H1 (cell line): ENCODE measurements around the gene FGF14. TPM values are rescaled to one million over a fixed set of nuclear protein-coding genes. Genes with fewer than 3 reads are reported as not detected.

Source experiments
- CTCF ChIA-PET: fragments of 300-600 bp; sonication (Branson Sonifier 250); formaldehyde crosslinking; loops from one replicate; lab custom pipeline; 2021; ENCODE audit not compliant: partially characterized antibody; lab: Charles Lee
- POLR2A ChIA-PET: fragments of 300-600 bp; sonication (Branson Sonifier 250); formaldehyde crosslinking; loops from one replicate; lab custom pipeline; 2021; ENCODE audit warnings: inconsistent platforms; ENCODE audit not compliant: partially characterized antibody; lab: Charles Lee
- DNase-seq, 2 experiments: peaks; one replicate each; pipeline versions ENCODE4 v3.0.0 to v3.0.0-alpha.2; 2010 to 2022; ENCODE audit warnings: low spot score in 2 of 2, low read depth in 1 of 2, mixed read lengths in 1 of 2
- FAIRE-seq: peaks from 2 replicates; lab custom pipeline; 2011; peaks lifted over from hg19 to GRCh38; lab: Jason Lieb, UNC
- H2AFZ ChIP-seq: 2 replicates; pipeline ENCODE4 v1.8.1; 2012; ENCODE audit warnings: low read length, inconsistent platforms
- H2AK5ac ChIP-seq: 2 replicates; pipeline ENCODE4 v1.6.1; 2013; ENCODE audit warnings: low read depth, low read length
- H2BK120ac ChIP-seq: replicated peaks from 2 replicates; pipeline ENCODE3; 2013; ENCODE audit warnings: low read depth, low read length, inconsistent platforms
- H2BK12ac ChIP-seq: 2 replicates; pipeline ENCODE4 v1.6.1; 2013; ENCODE audit warnings: low read depth, low read length
- H2BK15ac ChIP-seq: 2 replicates; pipeline ENCODE4 v1.6.1; 2013; ENCODE audit warnings: low read length
- H2BK20ac ChIP-seq: 2 replicates; pipeline ENCODE4 v1.6.1; 2013; ENCODE audit warnings: low read length
- H2BK5ac ChIP-seq: 2 replicates; pipeline ENCODE4 v1.6.1; 2013; ENCODE audit warnings: low read depth, low read length
- H3K14ac ChIP-seq: 2 replicates; pipeline ENCODE4 v1.6.1; 2013; ENCODE audit warnings: inconsistent platforms; ENCODE audit not compliant: insufficient read length
- H3K18ac ChIP-seq: 2 replicates; pipeline ENCODE4 v1.6.1; 2013; ENCODE audit warnings: low read length; ENCODE audit errors: extremely low read depth
- H3K23ac ChIP-seq: 2 replicates; pipeline ENCODE4 v1.6.1; 2013; ENCODE audit warnings: inconsistent platforms; ENCODE audit not compliant: insufficient read length
- H3K23me2 ChIP-seq: 2 replicates; pipeline ENCODE4 v1.6.1; 2013; ENCODE audit warnings: low read depth, low read length
- H3K27ac ChIP-seq: 2 replicates; pipeline ENCODE4 v1.6.1; 2011; ENCODE audit warnings: low read depth, low read length, inconsistent platforms
- H3K27me3 ChIP-seq, 4 experiments: replicated peaks in 1 of 4; 1 replicate in 1 of 4; 2 replicates in 3 of 4; pipeline versions ENCODE4 v1.6.1 to v1.8.1; 2011 to 2013; ENCODE audit warnings: low read length in 3 of 4, mild to moderate bottlenecking in 3 of 4, inconsistent platforms in 2 of 4, mixed read lengths in 2 of 4, moderate library complexity in 1 of 4; ENCODE audit not compliant: control insufficient read depth in 3 of 4, insufficient read depth in 3 of 4; ENCODE audit errors: extremely low read depth in 1 of 4
- H3K36me3 ChIP-seq, 4 experiments: 2 replicates each; pipeline versions ENCODE4 v1.6.1 to v1.8.1; 2011 to 2013; ENCODE audit warnings: mild to moderate bottlenecking in 4 of 4, low read length in 3 of 4, moderate library complexity in 2 of 4, control low read depth in 1 of 4, inconsistent platforms in 1 of 4; ENCODE audit not compliant: insufficient read depth in 4 of 4, control insufficient read depth in 2 of 4
- H3K4ac ChIP-seq: replicated peaks from 2 replicates; pipeline ENCODE3; 2013; ENCODE audit warnings: low read length, low read depth, mixed read lengths, inconsistent platforms; ENCODE audit not compliant: insufficient read length
- H3K4me1 ChIP-seq, 4 experiments: replicated peaks in 1 of 4; 1 replicate in 1 of 4; 2 replicates in 3 of 4; pipeline versions ENCODE4 v1.6.1 to v1.8.1; 2011 to 2013; ENCODE audit warnings: low read length in 3 of 4, inconsistent platforms in 2 of 4, mixed read lengths in 1 of 4; ENCODE audit not compliant: insufficient read depth in 4 of 4, control insufficient read depth in 3 of 4
- H3K4me2 ChIP-seq, 2 experiments: 2 replicates each; pipeline versions ENCODE4 v1.6.1 to v1.8.1; 2011 to 2013; ENCODE audit warnings: low read depth in 2 of 2, low read length in 2 of 2, control low read depth in 1 of 2, inconsistent platforms in 1 of 2, mild to moderate bottlenecking in 1 of 2; ENCODE audit not compliant: insufficient read depth in 1 of 2
- H3K4me3 ChIP-seq, 4 experiments: fragments of 200-600, 300-600 bp in 1 of 4; sonication (generic), shearing (Covaris generic), sonication (Bioruptor Twin) in 1 of 4; 2 replicates each; pipeline versions ENCODE4 v1.5.1 to v1.8.1; 2011 to 2016; ENCODE audit warnings: low read length in 4 of 4, low read depth in 3 of 4, control low read depth in 2 of 4, inconsistent platforms in 2 of 4, mild to moderate bottlenecking in 2 of 4, mixed read lengths in 1 of 4, moderate library complexity in 1 of 4; ENCODE audit not compliant: insufficient read depth in 2 of 4; ENCODE audit errors: extremely low read depth in 1 of 4
- H3K56ac ChIP-seq: replicated peaks from 2 replicates; pipeline ENCODE3; 2013; ENCODE audit warnings: low read depth, mild to moderate bottlenecking, mixed read lengths, low read length, inconsistent platforms; ENCODE audit not compliant: insufficient read length
- H3K79me1 ChIP-seq: 2 replicates; pipeline ENCODE4 v1.6.1; 2013; ENCODE audit warnings: low read depth, low read length, control low read depth
- H3K79me2 ChIP-seq, 2 experiments: 2 replicates each; pipeline versions ENCODE4 v1.6.1 to v1.8.1; 2012 to 2013; ENCODE audit warnings: low read length in 2 of 2, mild to moderate bottlenecking in 2 of 2, inconsistent platforms in 1 of 2; ENCODE audit not compliant: insufficient read depth in 2 of 2, control insufficient read depth in 1 of 2
- H3K9ac ChIP-seq, 4 experiments: replicated peaks in 1 of 4; 1 replicate in 1 of 4; 2 replicates in 3 of 4; pipeline versions ENCODE4 v1.6.1 to v1.8.1; 2011 to 2013; ENCODE audit warnings: low read depth in 3 of 4, low read length in 3 of 4, control low read depth in 2 of 4, mild to moderate bottlenecking in 2 of 4, moderate library complexity in 2 of 4, inconsistent platforms in 1 of 4; ENCODE audit errors: extremely low read depth in 1 of 4
- H3K9me3 ChIP-seq, 2 experiments: 2 replicates each; pipeline versions ENCODE4 v1.6.1 to v1.8.1; 2012 to 2013; ENCODE audit warnings: mild to moderate bottlenecking in 2 of 2, moderate library complexity in 2 of 2, control low read depth in 1 of 2, inconsistent platforms in 1 of 2, low read depth in 1 of 2, low read length in 1 of 2, mixed read lengths in 1 of 2; ENCODE audit not compliant: insufficient read depth in 2 of 2
- H4K20me1 ChIP-seq, 2 experiments: replicated peaks in 1 of 2; 2 replicates each; pipeline versions ENCODE3 to v1.8.1; 2011 to 2013; ENCODE audit warnings: inconsistent platforms in 2 of 2, low read length in 2 of 2, mild to moderate bottlenecking in 1 of 2; ENCODE audit not compliant: insufficient read depth in 2 of 2, control insufficient read depth in 1 of 2
- H4K5ac ChIP-seq: 2 replicates; pipeline ENCODE4 v1.6.1; 2013; ENCODE audit warnings: low read length, low read depth, mixed read lengths, inconsistent platforms; ENCODE audit not compliant: insufficient read length
- H4K8ac ChIP-seq: 2 replicates; pipeline ENCODE4 v1.8.0; 2013; ENCODE audit warnings: mild to moderate bottlenecking, moderate library complexity, low read length, inconsistent platforms; ENCODE audit not compliant: insufficient read depth; ENCODE audit errors: extremely low read depth
- H4K91ac ChIP-seq: replicated peaks from 2 replicates; pipeline ENCODE3; 2013; ENCODE audit warnings: low read length, mixed read lengths, inconsistent platforms; ENCODE audit not compliant: insufficient read length
- ASH2L ChIP-seq: fragments of 200-600, 300-600 bp; sonication (generic); IDR thresholded peaks from one replicate; pipeline ENCODE4 v1.7.1; 2017; ENCODE audit warnings: low read length
- BACH1 ChIP-seq: IDR thresholded peaks from 2 replicates; pipeline ENCODE4 v1.6.1; 2012; ENCODE audit warnings: low read length, improper control_type of control experiment
- GTF2F1 ChIP-seq: IDR thresholded peaks from 2 replicates; pipeline ENCODE4 v1.6.1; 2012; ENCODE audit warnings: low read depth, low read length, improper control_type of control experiment, borderline replicate concordance
- HDAC2 ChIP-seq, 2 experiments: fragments of 300-600 bp in 1 of 2; sonication (generic) in 1 of 2; IDR thresholded peaks; 2 replicates each; pipeline ENCODE4 v1.6.1; 2011 to 2012; ENCODE audit warnings: low read depth in 2 of 2, low read length in 2 of 2, mild to moderate bottlenecking in 2 of 2, moderate library complexity in 2 of 2, borderline replicate concordance in 1 of 2, inconsistent platforms in 1 of 2
- KDM4A ChIP-seq: IDR thresholded peaks from one replicate; pipeline ENCODE4 v1.7.1; 2012; ENCODE audit warnings: low read depth, mild to moderate bottlenecking, moderate library complexity, low read length, inconsistent platforms; ENCODE audit not compliant: severe bottlenecking
- KDM5A ChIP-seq: fragments of 200-600 bp; IDR thresholded peaks from 2 replicates; pipeline ENCODE4 v1.7.1; 2012; ENCODE audit warnings: mild to moderate bottlenecking, low read length, inconsistent platforms, mixed read lengths
- MAFK ChIP-seq: IDR thresholded peaks from 2 replicates; pipeline ENCODE4 v1.6.1; 2012; ENCODE audit warnings: low read depth, mild to moderate bottlenecking, improper control_type of control experiment, low read length
- POU5F1 ChIP-seq: IDR thresholded peaks from 2 replicates; pipeline ENCODE4 v1.6.1; 2011; ENCODE audit warnings: low read depth, mild to moderate bottlenecking, low read length, moderate library complexity
- RBBP5 ChIP-seq: IDR thresholded peaks from 2 replicates; pipeline ENCODE4 v1.7.1; 2012; ENCODE audit warnings: low read depth, mild to moderate bottlenecking, inconsistent platforms, low read length, moderate library complexity, borderline replicate concordance
- SIN3A ChIP-seq, 2 experiments: IDR thresholded peaks in 1 of 2; conservative IDR thresholded peaks in 1 of 2; 2 replicates each; pipeline ENCODE4 v1.6.1; 2011 to 2012; ENCODE audit warnings: low read length in 2 of 2, improper control_type of control experiment in 1 of 2, low read depth in 1 of 2, mild to moderate bottlenecking in 1 of 2
- SUZ12 ChIP-seq: fragments of 200-600 bp; sonication (generic); IDR thresholded peaks from 2 replicates; pipeline ENCODE4 v1.6.1; 2012; ENCODE audit warnings: mild to moderate bottlenecking, inconsistent platforms, low read length, moderate library complexity, mixed read lengths
- TBP ChIP-seq: IDR thresholded peaks from 2 replicates; pipeline ENCODE4 v1.6.1; 2011; ENCODE audit warnings: low read depth, low read length, improper control_type of control experiment
- YY1 ChIP-seq: IDR thresholded peaks from 2 replicates; pipeline ENCODE4 v1.6.1; 2011; ENCODE audit warnings: low read depth, mild to moderate bottlenecking, low read length
- WGBS, 2 experiments: shearing (Covaris generic) in 1 of 2; methylation state at CpG; one replicate each; pipeline versions ENCODE4 v1.1.6 to v1.1.7; 2013 to 2015; ENCODE audit warnings: low lambda C conversion rate in 2 of 2, mixed read lengths in 2 of 2, inconsistent platforms in 1 of 2, low coverage in 1 of 2, missing lambda C conversion rate in 1 of 2; ENCODE audit not compliant: insufficient replicate concordance in 2 of 2, insufficient coverage in 1 of 2, insufficient read length in 1 of 2; ENCODE audit errors: extremely low coverage in 1 of 2, missing lambda C conversion rate in 1 of 2; 5-methylcytosine and 5-hydroxymethylcytosine counted together
- polyA plus RNA-seq, 7 experiments: library from polyadenylated mRNA; depleted of rRNA in 3 of 7; stranded (reverse) in 5 of 7; unstranded in 2 of 7; fragments of >200 nt in 5 of 7; fragments of 200-250 nt in 2 of 7; gene quantifications; 1 replicate in 5 of 7; 2 replicates in 1 of 7; 4 replicates in 1 of 7; pipeline versions ENCODE4 v1.2.1 to v1.2.3, GENCODE V29; 2011 to 2013; ENCODE audit warnings: missing spikeins in 2 of 7, mixed read lengths in 2 of 7
- total RNA-seq: library from RNA; stranded (reverse); fragmentation: NEBNext Ultra II Directional; extraction: Animal tissue kit (Norgen Biotek cat#: 25700); gene quantifications from 2 replicates; pipeline ENCODE4 v1.2.1, GENCODE V29; 2021
- TF ChIP-seq, protein P1 (sequence below): IDR thresholded peaks from 2 replicates; pipeline ENCODE4 v1.6.1; 2012; ENCODE audit warnings: inconsistent platforms

The FGF14 gene
- total and polyA plus RNA-seq, 2 of the 8 experiments (the other 6 are each of a cell fraction or from before 2014, with no cell fraction given) = 0.05 to 0.58 TPM

DNA sequence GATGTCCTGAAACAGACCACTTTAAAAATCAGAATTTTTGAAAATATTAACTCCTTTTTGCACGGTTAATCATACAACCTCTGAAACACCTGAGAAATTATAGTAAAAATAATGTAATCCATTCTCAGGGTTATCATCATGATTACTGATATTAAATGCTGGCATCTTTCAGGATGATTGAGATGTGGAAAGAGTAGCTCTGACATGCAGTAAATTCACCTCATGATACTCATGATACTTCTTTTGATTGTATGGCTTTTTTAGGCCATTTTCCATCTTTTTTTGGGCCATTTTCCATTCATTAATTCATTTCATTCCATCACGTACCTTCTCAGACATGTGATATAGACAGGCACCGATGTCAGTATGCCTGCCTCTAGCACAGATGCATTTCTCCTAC, 85.1 kb downstream of the FGF14 start:
- Histone ChIP-seq H4K5ac (no peak overlapping the region), H2AK5ac (no peak overlapping the region), H3K79me1 (no peaks in the 10 kb centered on the region), H3K27ac (no peak overlapping the region), H3K18ac (no peak overlapping the region), H4K8ac (no peak overlapping the region), H2BK12ac (no peak overlapping the region), H3K9ac (no peak overlapping the region), H3K79me2 (no peaks in the 10 kb centered on the region), H3K36me3 (no peaks in the 10 kb centered on the region), H3K4me2 (no peak overlapping the region), H3K9me3 (no peaks in the 10 kb centered on the region), H4K20me1 (no peaks in the 10 kb centered on the region), H3K56ac (no peak overlapping the region), H3K23ac (no peak overlapping the region), H3K27me3 (no peaks in the 10 kb centered on the region), H2BK20ac (no peak overlapping the region), H2BK15ac (no peak overlapping the region), H3K14ac (no peak overlapping the region), H3K23me2 (no peaks in the 10 kb centered on the region), H3K4ac (no peak overlapping the region), H3K4me1 (no peaks in the 10 kb centered on the region), H3K4me3 (no peak overlapping the region), H2BK120ac (no peak overlapping the region), H4K91ac (no peak overlapping the region), H2BK5ac (no peak overlapping the region), H2AFZ (no peak overlapping the region)
- 91% methylated on average over 3 of the region's 3 CpGs; no CpG with 5 or more reads in 1 of the 2 experiments for WGBS, 2 experiments
- ChIA-PET CTCF (no interaction called here), POLR2A (no interaction called here)
- FAIRE-seq (no peak), DNase-seq (no peak)
- no peak for TF ChIP-seq GTF2F1
- TF ChIP-seq KDM4A = no peak
- TF ChIP-seq TBP = no peak
- TF ChIP-seq POU5F1 = no peak
- TF ChIP-seq BACH1 = no peak
- TF ChIP-seq HDAC2 (IDR thresholded peaks at IDR 0.05; ENCODE audit: borderline replicate concordance in 1 of 2, low read depth in 2 of 2, low read length in 2 of 2) = no peak
- TF ChIP-seq KDM5A = no peak
- no peak for TF ChIP-seq MAFK
- no peak for TF ChIP-seq RBBP5
- TF ChIP-seq SIN3A (conservative IDR thresholded peaks at IDR 0.05 in 1 of 2, IDR thresholded peaks at IDR 0.05 in 1 of 2; ENCODE audit: low read depth in 1 of 2, low read length in 2 of 2) = no peak
- TF ChIP-seq, protein P1, sequence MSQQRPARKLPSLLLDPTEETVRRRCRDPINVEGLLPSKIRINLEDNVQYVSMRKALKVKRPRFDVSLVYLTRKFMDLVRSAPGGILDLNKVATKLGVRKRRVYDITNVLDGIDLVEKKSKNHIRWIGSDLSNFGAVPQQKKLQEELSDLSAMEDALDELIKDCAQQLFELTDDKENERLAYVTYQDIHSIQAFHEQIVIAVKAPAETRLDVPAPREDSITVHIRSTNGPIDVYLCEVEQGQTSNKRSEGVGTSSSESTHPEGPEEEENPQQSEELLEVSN = no peak
- no peak for TF ChIP-seq ASH2L
- TF ChIP-seq YY1 = no peak
- TF ChIP-seq SUZ12 = no peak
